ENCODE results near the gene B3GAT1.

Gene B3GAT1

DNA sequence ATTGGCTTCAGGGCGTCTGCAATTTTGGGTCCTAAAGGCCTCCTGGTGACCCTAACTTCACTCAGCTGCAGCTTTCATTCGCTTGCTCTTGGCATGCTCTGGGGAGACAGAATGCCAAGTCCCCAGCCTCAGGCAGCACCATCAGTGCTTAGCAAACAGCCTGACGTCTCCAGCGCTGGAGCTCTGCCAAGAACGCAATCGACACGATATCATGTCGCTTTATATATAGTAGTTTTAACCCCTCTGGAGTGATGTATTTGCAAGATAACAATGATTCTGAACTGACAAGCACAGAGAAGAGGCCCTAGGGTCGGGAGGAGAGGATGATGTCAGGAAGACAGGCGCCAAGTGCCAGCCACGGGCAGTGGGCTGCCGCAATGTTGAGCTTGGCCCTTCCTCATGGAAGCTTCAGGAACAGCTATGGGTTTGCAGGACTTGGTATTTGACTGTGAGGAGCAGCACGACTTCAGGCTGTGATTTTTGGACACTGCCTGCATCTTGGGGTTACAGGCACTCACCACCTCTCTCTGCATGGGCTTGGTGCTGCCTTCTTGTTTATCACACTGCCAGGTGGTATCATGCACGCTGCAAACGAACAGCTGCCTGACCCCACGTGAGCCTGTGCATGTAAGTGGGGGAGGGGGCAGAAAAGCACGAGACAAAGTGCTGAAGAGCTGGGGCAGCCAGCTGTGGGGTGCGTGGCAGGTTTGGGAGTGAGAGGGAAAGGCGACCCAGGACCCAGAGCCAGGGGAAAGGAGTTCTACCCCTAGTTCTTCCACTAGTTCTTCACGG, 26.1 kb downstream of the B3GAT1 start:
- H3K4me1 ChIP-seq, result 0 out of 2 replicates have a peak, but pooled peaks cover 7% of the 10 kb centered on the region
- H3K4me3 ChIP-seq (ENCODE audit: low read depth, low read length), result peak overlapping the region; percentile 33
- H3K36me3 ChIP-seq, result no peaks in the 10 kb centered on the region
- no peaks in the 10 kb centered on the region for H3K9me3 ChIP-seq
- DNase-seq, result peak; percentile 62
- no peaks in the 10 kb centered on the region for H3K27me3 ChIP-seq
- TF ChIP-seq, protein P1, sequence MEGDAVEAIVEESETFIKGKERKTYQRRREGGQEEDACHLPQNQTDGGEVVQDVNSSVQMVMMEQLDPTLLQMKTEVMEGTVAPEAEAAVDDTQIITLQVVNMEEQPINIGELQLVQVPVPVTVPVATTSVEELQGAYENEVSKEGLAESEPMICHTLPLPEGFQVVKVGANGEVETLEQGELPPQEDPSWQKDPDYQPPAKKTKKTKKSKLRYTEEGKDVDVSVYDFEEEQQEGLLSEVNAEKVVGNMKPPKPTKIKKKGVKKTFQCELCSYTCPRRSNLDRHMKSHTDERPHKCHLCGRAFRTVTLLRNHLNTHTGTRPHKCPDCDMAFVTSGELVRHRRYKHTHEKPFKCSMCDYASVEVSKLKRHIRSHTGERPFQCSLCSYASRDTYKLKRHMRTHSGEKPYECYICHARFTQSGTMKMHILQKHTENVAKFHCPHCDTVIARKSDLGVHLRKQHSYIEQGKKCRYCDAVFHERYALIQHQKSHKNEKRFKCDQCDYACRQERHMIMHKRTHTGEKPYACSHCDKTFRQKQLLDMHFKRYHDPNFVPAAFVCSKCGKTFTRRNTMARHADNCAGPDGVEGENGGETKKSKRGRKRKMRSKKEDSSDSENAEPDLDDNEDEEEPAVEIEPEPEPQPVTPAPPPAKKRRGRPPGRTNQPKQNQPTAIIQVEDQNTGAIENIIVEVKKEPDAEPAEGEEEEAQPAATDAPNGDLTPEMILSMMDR (IDR thresholded peaks at IDR 0.05; ENCODE audit: low read depth, low read length), result no peak

DNA sequence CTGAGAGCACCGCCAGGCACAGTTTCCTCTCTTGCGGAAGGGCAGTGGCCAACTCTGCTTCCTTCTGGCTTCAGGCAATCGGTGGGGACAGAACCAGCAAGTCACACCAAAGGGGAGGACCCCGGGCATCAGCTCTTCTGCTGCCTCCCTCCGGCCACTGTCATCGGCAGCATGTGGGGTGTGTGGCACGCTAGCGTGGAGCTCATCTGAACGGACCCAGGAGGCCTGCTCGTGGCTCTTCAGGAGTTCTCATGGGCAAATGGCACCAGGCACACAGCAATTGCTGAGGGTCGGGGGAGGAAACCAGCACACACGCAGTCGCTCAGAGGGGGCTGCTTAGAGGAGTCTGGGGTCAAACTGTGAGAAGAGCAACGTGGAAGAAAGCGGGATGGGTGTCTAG, 26.9 kb downstream of the B3GAT1 start:
- no peaks in the 10 kb centered on the region for H3K36me3 ChIP-seq
- TF ChIP-seq, protein P1 (IDR thresholded peaks at IDR 0.05; ENCODE audit: low read depth, low read length), result no peak
- no peaks in the 10 kb centered on the region for H3K9me3 ChIP-seq
- H3K4me1 ChIP-seq, result 0 out of 2 replicates have a peak, but pooled peaks cover 7% of the 10 kb centered on the region
- H3K27me3 ChIP-seq, result no peaks in the 10 kb centered on the region
- no peak overlapping the region for H3K4me3 ChIP-seq (ENCODE audit: low read depth, low read length)
- DNase-seq, result no peak

DNA sequence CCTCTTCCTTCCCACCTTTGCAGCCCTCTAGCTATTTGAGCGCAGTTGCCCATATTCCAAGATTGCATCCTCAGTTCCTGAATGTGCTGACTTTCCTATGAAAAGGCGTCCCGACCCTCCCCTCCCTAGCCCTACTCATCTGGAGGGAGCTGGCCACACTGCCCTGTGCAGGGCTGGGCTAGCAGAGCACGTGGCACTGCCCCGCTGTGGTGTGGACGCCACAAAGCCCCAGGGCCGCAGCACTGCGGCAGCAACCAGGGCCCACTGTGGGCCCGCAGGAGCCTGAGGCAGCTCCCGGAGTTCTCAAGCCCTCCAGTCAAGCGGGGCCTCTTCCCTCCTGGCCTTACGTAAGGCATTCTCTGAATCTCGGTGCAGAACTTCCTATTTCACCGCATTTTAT, 27.6 kb downstream of the B3GAT1 start:
- DNase-seq, result no peak
- TF ChIP-seq, protein P1 (IDR thresholded peaks at IDR 0.05; ENCODE audit: low read depth, low read length), result no peak
- Histone ChIP-seq H3K4me1 (0 out of 2 replicates have a peak, but pooled peaks cover 7% of the 10 kb centered on the region), H3K4me3 (ENCODE audit: low read depth, low read length) (no peak overlapping the region), H3K9me3 (no peaks in the 10 kb centered on the region), H3K27me3 (no peaks in the 10 kb centered on the region), H3K36me3 (no peaks in the 10 kb centered on the region)

DNA sequence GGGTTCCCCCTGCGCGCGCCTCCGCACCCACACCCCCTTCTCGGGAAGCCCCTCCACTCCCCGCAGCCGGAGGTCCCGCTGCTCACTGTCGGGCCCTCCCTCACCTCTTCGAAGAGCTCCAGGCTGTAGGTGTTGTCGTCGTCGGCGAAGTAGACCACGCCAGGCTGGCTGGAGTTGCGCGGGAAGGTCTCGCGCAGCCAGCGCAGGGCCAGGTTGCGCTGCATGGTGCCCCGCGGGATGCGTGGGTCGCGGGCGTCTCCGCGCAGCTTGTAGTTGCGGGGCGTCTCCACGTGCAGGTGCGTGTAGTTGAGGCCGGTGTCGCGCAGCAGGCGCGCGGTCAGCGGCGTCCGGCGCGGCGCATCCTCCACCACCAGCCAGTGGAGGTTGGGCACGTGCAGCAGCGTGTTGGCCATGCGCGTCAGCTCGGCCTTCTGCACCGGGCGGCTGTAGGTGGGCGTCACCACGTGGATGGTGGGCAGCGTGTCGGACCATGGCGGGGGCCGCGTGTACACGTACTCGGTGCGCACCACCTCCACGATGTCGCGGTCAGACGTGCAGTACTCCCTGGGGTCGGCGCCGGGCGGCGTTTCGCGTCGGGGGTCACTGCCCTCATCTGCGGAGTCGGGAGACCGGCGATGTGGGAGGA, 28.3 kb downstream of the B3GAT1 start:
- Histone ChIP-seq H3K27me3 (no peaks in the 10 kb centered on the region), H3K9me3 (no peaks in the 10 kb centered on the region), H3K4me3 (ENCODE audit: low read depth, low read length) (no peak overlapping the region), H3K4me1 (0 out of 2 replicates have a peak, but pooled peaks cover 7% of the 10 kb centered on the region), H3K36me3 (no peaks in the 10 kb centered on the region)
- TF ChIP-seq, protein P1 (IDR thresholded peaks at IDR 0.05; ENCODE audit: low read depth, low read length), result no peak
- no peak for DNase-seq

DNA sequence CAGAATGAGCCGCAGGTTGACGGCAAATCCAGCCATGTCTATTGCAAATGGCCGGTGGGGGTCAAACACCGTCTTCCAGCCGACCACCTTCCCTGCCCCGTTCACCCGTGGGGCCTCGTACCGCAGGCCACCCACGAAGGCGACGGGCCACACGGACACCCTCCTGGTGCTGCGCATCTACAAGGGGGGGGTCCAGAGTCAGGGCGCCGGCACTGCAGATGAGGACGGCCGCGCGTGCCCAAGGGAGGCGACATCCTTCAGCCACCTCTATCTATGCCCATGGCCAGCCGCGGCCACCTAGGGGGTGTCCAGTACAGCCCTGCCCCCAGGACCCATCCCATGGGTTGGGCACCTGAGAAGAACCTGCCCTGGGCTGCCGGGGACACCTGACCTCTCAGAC, 29.2 kb downstream of the B3GAT1 start:
- Histone ChIP-seq H3K36me3 (no peaks in the 10 kb centered on the region), H3K4me1 (0 out of 2 replicates have a peak, but pooled peaks cover 7% of the 10 kb centered on the region), H3K9me3 (no peaks in the 10 kb centered on the region), H3K4me3 (ENCODE audit: low read depth, low read length) (no peak overlapping the region), H3K27me3 (no peaks in the 10 kb centered on the region)
- TF ChIP-seq, protein P1 (IDR thresholded peaks at IDR 0.05; ENCODE audit: low read depth, low read length), result no peak
- DNase-seq, result no peak

DNA sequence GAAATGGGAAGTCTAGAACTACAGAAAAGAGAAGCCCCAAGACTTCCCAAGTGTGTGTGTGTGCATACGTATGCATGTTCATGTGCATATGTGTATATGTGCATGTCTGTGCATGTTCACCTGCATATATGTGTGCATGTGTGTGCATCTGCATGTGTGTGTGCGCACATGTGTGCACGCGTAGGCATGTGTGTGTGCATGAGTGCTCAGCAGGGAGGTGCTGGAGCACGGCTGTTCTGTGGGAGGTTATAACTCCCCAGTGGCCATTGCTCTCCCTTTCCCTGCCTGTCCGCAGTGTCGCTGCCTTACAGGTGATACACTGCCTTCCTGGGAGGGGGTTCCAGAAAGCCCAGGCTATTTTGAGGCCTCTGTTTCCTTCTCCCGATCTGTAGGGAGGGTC, 29.8 kb downstream of the B3GAT1 start:
- TF ChIP-seq, protein P1 (IDR thresholded peaks at IDR 0.05; ENCODE audit: low read depth, low read length), result no peak
- Histone ChIP-seq H3K27me3 (no peaks in the 10 kb centered on the region), H3K9me3 (no peaks in the 10 kb centered on the region), H3K4me1 (0 out of 2 replicates have a peak, but pooled peaks cover 7% of the 10 kb centered on the region), H3K36me3 (no peaks in the 10 kb centered on the region), H3K4me3 (ENCODE audit: low read depth, low read length) (no peak overlapping the region)
- DNase-seq, result no peak
